ENCODE data around the gene ATG16L2.

Gene ATG16L2

GRCh38 chr11:72814286-72815109, at the start of gene ATG16L2:
TSS of gene ATG16L2 (plus strand) at chr11:72814411. CDS start at chr11:72814446, 35 bp downstream.
- DNase-seq, result peak; percentile 88

GRCh38 chr11:72764503-72764902, 49.7 kb upstream of the ATG16L2 start:
- DNase-seq, result no peak

GRCh38 chr11:72766152-72766902, 47.9 kb upstream of the ATG16L2 start:
- no peak for DNase-seq

GRCh38 chr11:72767203-72768062, 46.8 kb upstream of the ATG16L2 start:
- DNase-seq, result no peak

- no peak for DNase-seq
Observed at GRCh38 chr11:72768581-72768980, 45.6 kb upstream of the ATG16L2 start.

- DNase-seq, result no peak
Observed at GRCh38 chr11:72769680-72770079, 44.5 kb upstream of the ATG16L2 start.

GRCh38 chr11:72770799-72771198, 43.4 kb upstream of the ATG16L2 start:
- DNase-seq, result no peak

- peak; percentile 74 for DNase-seq
Observed at GRCh38 chr11:72771507-72771906, 42.7 kb upstream of the ATG16L2 start.

- DNase-seq, result no peak
Observed at GRCh38 chr11:72772059-72772458, 42.2 kb upstream of the ATG16L2 start.

- peak; percentile 85 for DNase-seq
Observed at GRCh38 chr11:72773291-72773690, 40.9 kb upstream of the ATG16L2 start.

- DNase-seq, result peak; percentile 32
Observed at GRCh38 chr11:72773696-72774095, 40.5 kb upstream of the ATG16L2 start.

- no peak for DNase-seq
Observed at GRCh38 chr11:72774499-72774898, 39.7 kb upstream of the ATG16L2 start.

- no peak for DNase-seq
Observed at GRCh38 chr11:72775288-72776110, 38.7 kb upstream of the ATG16L2 start.

- DNase-seq, result no peak
Observed at GRCh38 chr11:72776117-72776843, 37.9 kb upstream of the ATG16L2 start.

- no peak for DNase-seq
Observed at GRCh38 chr11:72776844-72777754, 37.1 kb upstream of the ATG16L2 start.

GRCh38 chr11:72777755-72778278, 36.4 kb upstream of the ATG16L2 start:
- DNase-seq, result no peak

- DNase-seq, result no peak
Observed at GRCh38 chr11:72778535-72779494, 35.4 kb upstream of the ATG16L2 start.

GRCh38 chr11:72779495-72780128, 34.6 kb upstream of the ATG16L2 start:
- DNase-seq, result no peak
